ENCODE results near the gene GRIN2A. TPM values are rescaled to one million over a fixed set of nuclear protein-coding genes. Genes with fewer than 3 reads are reported as not detected.

Gene GRIN2A
- total RNA-seq, 4 donors from 2014 or later: 0.32 to 3.6 (median 2.0) TPM

- Histone ChIP-seq H3K4me3 (no peak overlapping the region), H3K4me1 (no peaks in the 10 kb centered on the region), H3K27me3 (no peaks in the 10 kb centered on the region), H3K36me3 (no peaks in the 10 kb centered on the region), H3K9me3 (no peaks in the 10 kb centered on the region), H3K27ac (replicated peaks in 1 of 4) (no peak overlapping the region)
- no peak for DNase-seq (ENCODE audit: extremely low spot score)
- intact Hi-C loops (cut with DNase I): loop anchor here (10.0 kb wide), 1 partner anchor 66 kb away; no protein-coding TSS in a partner anchor
- TF ChIP-seq POLR2A (IDR thresholded peaks at IDR 0.05; ENCODE audit: low read depth): no peak
- no peak for TF ChIP-seq POLR2AphosphoS5 (IDR thresholded peaks at IDR 0.05)
- no peak for TF ChIP-seq CTCF (IDR thresholded peaks at IDR 0.05)
- no peak for TF ChIP-seq EP300 (IDR thresholded peaks at IDR 0.05)
- 62% methylated on average over 4 of the region's 4 CpGs for WGBS
These were observed 233.3 kb downstream of the GRIN2A start for GRCh38 chr16:9948933-9949332.

- intact Hi-C loops (cut with DNase I): loop anchor here (10.0 kb wide), 1 partner anchor 69 kb away; no protein-coding TSS in a partner anchor
These were observed 236.1 kb downstream of the GRIN2A start for GRCh38 chr16:9946022-9946720.

GRCh38 chr16:9943121-9943520 is 239.1 kb downstream of the GRIN2A start:
- H3K9me3 ChIP-seq: no peaks in the 10 kb centered on the region
- no peaks in the 10 kb centered on the region for H3K4me1 ChIP-seq
- no peak for DNase-seq (ENCODE audit: extremely low spot score)
- H3K4me3 ChIP-seq: no peak overlapping the region
- no peaks in the 10 kb centered on the region for H3K27me3 ChIP-seq
- WGBS: 94% methylated on average over 5 of the region's 5 CpGs
- intact Hi-C loops (cut with DNase I): loop anchor here (10.0 kb wide), 1 partner anchor 72 kb away; no protein-coding TSS in a partner anchor
- no peak overlapping the region for H3K27ac ChIP-seq (replicated peaks in 1 of 4)
- TF ChIP-seq POLR2AphosphoS5 (IDR thresholded peaks at IDR 0.05): no peak
- no peak for TF ChIP-seq EP300 (IDR thresholded peaks at IDR 0.05)
- no peak for TF ChIP-seq POLR2A (IDR thresholded peaks at IDR 0.05; ENCODE audit: low read depth)
- TF ChIP-seq CTCF (IDR thresholded peaks at IDR 0.05): no peak
- H3K36me3 ChIP-seq: no peaks in the 10 kb centered on the region

More at GRCh38 chr16:9946022-9946720, 236.1 kb downstream of the GRIN2A start:
- Histone ChIP-seq H3K27ac (replicated peaks in 1 of 4) (no peak overlapping the region), H3K4me3 (no peak overlapping the region), H3K9me3 (no peaks in the 10 kb centered on the region), H3K27me3 (no peaks in the 10 kb centered on the region), H3K4me1 (no peaks in the 10 kb centered on the region), H3K36me3 (no peaks in the 10 kb centered on the region)
- no peak for DNase-seq (ENCODE audit: extremely low spot score)
- TF ChIP-seq CTCF (IDR thresholded peaks at IDR 0.05): no peak
- no peak for TF ChIP-seq POLR2A (IDR thresholded peaks at IDR 0.05; ENCODE audit: low read depth)
- TF ChIP-seq POLR2AphosphoS5 (IDR thresholded peaks at IDR 0.05): no peak
- no peak for TF ChIP-seq EP300 (IDR thresholded peaks at IDR 0.05)
- 71% methylated on average over 3 of the region's 3 CpGs for WGBS

- Histone ChIP-seq H3K36me3 (no peaks in the 10 kb centered on the region), H3K4me1 (no peaks in the 10 kb centered on the region), H3K9me3 (no peaks in the 10 kb centered on the region), H3K27ac (replicated peaks in 1 of 4) (no peak overlapping the region), H3K4me3 (no peak overlapping the region), H3K27me3 (no peaks in the 10 kb centered on the region)
- 69% methylated on average over 2 of the region's 3 CpGs for WGBS
- intact Hi-C loops (cut with DNase I): loop anchor here (10.0 kb wide), 1 partner anchor 74 kb away; no protein-coding TSS in a partner anchor
- no peak for TF ChIP-seq POLR2AphosphoS5 (IDR thresholded peaks at IDR 0.05)
- TF ChIP-seq POLR2A (IDR thresholded peaks at IDR 0.05; ENCODE audit: low read depth): no peak
- no peak for TF ChIP-seq CTCF (IDR thresholded peaks at IDR 0.05)
- TF ChIP-seq EP300 (IDR thresholded peaks at IDR 0.05): no peak
- DNase-seq (ENCODE audit: extremely low spot score): no peak
These were observed 241.0 kb downstream of the GRIN2A start for GRCh38 chr16:9941245-9941644.
